Stimulated activated CD4-positive, alpha-beta T cell treated with anti-CD3 and anti-CD28 coated beads, Interleukin-15, amount 100 ng/mL, for 24 hours (primary cell): ENCODE results near the gene SLC23A3.

Experiments used
- DNase-seq: peaks from one replicate; pipeline ENCODE4 v3.0.0-alpha.2; 2020

The SLC23A3 gene

DNA sequence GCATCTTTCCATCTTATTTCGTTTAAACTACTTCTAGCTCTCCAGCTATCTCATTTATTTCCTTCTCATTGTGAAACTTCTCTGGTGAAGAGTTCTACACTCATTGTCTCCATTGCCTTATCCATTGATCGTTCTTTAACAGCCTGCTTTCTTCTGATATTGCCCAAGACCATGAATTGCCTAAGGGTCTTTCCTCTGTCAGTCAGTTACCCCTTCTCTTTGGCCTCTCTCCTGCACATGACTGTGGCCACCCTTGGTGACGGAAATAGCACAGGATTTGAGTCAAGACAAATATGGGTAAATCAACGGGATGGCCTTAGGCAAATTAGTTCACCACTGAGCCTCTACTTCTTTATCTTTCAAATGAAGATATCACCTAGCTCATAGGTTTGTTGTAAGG lies 35.9 kb downstream of the SLC23A3 start:
- no peak for DNase-seq

DNA sequence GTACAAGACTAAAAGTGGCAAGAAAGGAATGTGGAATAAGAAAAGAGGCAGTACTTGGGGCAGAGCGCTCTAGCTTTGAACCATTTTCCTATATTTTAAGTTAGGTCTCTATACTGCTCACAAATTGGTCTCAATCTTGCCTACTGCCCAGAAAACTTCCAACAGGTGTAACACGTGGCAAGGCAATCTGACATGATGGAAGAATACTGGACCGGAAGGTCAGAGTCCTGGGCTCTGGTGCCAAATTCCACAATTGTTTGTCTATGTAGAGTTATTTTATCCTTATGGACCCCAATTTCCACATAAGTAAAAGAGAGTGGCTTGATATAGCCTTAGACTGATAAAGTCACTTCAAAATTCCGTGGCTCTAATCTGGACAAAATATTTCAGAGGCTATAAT lies 38.1 kb downstream of the SLC23A3 start:
- no peak for DNase-seq

DNA sequence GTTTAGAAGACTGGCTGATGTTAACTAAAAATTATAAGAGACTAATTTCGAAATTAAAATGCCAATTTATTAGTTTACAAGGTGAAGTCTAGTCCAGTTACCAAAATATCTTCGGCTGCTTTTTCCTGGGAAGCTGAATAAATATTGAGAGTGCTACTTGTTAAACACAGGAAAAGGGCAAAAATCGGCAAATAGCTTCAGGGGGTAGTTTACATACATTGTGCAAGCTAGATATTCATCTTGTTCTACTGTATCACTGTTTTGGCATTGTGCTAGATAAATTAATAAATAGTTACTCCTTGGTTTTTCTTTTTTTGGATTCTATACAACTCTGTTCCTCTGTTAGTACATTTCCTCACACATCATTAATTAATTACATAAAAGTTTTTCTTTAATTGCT lies 38.5 kb downstream of the SLC23A3 start:
- no peak for DNase-seq

DNA sequence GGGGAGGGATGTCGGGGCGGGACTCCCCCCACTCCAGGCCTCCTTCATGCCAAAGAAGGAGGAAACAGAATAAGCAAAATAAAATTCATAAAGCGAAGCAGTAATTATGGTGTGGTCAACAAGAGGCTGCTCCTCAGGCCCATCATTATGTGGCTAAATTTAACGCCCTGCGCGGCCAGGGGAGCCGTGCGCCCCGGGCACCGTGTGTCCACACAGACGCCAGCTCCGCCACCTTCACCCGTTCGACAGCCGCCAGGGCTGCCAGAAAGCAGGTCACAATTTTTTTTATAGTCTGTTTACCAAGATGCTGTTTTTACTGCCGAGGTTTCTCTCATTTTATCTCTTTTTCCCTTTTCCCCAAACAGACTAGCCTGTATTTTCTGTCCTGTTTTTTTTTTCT lies 40.2 kb downstream of the SLC23A3 start:
- DNase-seq, result no peak

DNA sequence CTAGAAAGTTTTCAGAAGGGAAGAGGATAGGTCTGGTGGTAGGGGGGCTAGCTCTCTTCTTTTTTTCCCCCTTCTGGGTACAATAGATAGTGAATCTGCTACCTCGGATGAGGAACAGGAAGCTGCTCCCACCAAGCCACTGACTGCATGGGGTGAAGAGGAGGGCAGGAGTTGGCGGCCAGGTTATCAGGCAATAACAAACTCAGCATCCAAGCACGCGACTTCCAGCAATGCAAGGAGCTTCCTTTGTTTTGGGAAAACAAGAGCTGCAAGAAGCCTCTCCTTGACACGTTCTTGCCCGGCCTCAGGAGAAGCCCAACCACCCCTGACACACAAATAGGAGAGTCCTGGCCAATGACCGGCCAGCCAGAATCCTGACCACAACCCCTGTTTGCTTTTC lies 41.4 kb downstream of the SLC23A3 start:
- no peak for DNase-seq

DNA sequence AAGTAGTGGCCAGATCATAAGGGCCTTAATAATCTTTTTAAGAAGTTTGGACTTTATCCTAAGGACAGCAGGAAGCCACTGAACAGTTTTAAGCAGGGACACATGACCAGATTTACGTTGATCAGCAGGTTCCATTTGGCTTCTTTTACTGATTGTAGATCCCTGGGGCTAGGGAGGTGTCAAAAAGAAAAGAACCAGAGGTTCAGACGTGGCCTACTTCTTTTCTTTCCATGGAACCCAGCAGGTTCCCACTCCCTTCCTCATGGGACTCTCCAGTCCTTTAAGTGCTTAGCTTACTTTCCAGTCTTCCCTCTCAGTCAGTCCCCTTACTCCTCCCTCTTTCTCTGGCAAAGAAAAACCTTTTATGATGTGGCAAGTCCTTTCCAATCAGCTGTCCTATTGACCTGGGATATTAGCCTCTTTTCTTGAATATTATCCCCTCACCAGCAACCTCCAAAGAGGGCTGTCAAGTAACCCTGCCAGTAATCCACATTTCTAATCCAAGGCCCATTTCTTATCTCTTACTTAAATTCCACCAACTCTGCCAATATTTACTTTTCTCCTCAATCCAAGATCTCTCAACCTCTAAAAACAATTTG lies 42.7 kb downstream of the SLC23A3 start:
- no peak for DNase-seq

DNA sequence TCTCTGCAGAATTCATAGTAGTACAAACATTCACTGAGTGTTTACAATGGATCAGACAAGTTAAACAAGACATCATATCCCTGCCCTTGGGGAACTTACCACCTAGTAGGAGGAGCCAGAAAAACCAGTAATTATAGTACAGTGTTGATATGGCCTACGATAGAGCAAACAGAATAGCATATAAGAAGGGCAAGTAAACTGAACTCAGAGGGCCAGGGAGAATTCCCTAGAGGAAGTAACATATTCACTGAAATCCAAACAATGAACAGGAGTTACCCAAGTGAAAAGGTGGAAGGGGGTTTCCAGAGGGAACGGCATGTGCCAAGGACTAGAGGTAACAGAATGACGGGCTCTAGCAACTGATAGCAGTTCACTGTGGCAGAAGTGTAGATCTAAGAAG lies 43.3 kb downstream of the SLC23A3 start:
- no peak for DNase-seq

DNA sequence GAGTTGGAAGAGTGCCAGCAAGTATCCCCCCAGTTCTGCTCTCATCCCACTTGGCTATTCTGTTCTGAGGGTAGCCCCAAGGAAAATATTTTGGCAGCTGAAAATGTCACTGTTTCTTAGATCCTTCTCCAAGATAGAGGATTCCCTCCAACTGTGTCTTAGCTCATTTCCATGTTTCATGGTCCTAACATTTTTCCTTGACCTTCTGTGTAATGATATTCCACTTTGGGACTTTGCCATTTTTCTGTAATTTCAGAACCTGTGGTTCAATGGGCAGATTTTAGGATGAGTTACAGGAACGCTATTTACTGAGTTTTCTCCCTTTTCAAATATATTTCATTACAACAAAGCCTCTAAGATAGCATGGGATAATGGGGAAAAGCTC lies 44.0 kb downstream of the SLC23A3 start:
- DNase-seq, result no peak

DNA sequence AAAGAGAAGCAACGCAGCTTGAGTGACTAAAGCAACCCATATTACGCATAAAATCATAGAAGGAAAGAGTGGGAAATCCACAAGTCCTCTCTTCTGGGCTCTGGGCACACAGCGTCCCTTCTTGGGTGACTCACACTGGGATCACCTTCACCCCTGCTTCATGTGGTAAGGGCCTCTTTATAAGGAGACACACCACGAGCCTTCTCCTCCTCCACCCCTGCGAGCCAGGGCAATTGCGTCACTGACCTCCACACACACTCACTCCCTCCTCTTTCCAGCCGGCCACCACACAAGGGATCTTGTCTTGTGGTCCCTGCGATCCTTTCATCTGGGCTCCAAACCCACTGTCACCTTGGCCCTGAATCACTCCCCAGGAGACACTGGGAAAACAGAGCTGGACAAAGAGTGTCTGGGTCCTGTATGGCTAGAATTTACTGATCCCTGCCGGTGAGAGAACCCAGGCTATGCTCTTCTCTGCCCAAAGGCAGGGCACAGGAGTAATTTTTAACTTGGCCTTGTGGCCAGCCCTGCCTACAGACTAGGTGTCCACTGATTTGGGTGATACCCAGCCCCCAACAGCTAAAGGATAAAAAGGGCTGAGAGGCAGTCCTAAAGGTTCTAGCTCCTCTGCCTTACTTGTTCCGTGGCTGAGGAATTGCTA lies 44.5 kb downstream of the SLC23A3 start:
- DNase-seq, result peak; percentile 25

DNA sequence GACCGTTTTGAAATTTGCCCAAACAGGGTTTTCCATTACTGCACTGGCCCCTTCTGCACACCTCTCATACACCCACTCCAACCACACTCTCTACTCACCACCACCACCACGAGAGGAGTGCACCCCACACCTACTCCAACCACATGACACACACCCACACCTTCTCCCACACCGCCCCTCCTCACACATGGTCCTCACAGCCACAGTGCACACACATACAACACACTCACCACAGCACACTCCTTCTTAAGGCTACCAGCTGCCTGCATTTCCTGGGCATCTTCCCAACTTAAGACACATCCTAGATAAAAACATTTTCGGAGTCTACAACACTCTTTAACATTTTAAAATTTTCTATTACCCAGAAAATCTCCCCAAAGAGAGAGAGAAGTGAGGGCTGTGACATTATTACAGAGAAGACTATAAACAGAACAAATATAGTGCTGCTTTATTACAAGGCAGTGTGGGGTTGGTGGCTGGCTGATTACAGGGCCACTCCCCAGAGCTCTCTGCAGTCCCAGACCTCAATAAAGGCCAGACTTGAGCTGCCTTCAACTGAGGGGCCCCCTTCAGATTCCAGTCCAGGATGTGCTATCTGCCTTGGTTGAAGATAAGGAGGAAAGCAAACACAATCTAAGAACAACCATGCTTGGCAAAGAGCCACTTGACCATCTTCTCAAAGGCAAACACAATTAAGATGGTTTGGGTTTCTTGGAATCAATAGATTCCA lies 45.3 kb downstream of the SLC23A3 start:
- peak; percentile 10 for DNase-seq

DNA sequence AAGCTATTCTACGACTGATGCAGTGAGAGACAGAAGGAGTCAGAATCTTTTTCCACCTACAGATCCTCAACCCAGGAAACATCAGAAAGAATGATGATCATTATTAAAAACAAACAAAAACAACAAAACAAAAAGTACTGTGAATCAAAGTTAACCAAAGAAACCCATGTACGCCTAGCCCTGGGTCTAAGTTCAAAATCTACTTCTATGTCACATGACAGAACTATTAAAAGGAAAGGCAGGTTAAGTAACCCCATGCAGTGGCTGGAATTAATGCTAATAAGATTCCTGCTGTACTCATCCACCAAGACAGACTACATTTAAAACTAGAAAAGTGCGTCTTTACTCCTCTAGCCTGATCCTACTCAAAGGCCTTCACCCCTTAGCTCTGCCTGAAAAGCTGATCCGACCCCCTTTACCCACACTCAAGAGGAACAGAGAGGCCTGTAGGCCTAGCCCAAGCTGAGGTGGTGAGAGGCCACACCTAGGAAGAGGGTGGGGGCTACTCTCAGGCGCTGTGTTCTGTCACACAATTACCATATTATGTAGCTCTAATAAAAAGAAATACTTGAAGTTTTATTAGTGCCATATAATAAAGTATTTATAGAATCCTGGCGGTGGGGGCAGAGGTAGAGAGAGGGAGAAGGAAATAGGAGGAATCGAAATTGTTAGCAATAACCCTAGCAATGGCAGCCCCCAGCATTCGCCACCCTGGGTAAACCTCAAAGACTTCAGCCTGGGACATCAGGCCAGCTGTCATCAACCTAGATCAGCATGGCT lies 46.3 kb downstream of the SLC23A3 start:
- DNase-seq, result no peak

DNA sequence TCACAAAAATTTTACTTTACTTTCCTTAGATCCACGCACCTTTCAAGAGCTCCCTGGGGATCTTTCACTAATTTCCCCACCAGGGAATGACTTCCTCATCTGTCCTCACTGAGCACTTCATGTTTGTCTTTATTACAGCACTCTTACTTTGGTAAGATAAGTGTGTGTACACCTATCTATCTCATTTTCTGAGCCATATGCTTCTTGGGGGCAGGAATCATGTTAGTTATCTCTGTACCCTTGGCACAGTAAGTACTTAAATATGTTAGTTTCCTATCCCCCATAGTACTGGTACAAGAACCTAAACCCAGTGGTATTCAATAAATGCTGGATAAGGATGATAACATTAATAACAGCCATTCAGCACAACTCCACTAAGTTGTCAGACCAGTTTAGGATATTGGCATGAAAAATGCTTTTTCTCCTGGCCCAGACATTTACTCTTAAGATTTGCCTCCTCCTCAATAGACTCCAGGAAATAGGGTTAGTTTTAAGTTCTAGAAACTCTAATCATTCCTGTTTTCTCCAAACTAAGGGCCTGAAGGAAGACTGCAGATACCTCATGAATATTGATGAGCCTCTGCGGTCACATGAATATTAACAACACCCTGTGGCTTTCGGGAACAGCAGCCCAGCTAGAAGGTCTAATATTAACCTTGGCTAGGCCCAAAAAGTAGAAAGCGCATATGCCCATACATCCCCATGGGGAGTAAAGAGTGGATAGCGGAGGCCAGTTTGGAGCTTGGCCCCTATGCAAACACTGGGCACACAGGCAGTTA lies 47.4 kb downstream of the SLC23A3 start:
- DNase-seq, result no peak

DNA sequence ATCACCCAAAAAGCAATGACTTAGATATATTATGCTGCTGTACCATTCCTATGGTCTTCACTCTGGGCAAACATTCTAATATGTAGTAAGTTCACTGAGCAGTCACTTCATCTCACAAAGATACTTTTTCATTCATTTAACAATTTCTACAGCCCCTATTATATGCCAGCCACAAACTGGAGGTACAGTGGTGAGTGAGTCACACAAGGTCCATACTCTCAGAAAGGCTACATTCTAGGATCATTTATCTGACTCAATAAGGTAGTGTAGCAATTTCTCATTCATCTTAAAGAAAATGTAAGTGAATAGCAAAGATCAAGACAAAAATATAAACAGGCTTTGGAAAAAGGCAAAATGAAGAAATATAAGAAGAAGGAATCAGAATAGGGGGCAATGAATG lies 49.7 kb downstream of the SLC23A3 start:
- no peak for DNase-seq

DNA sequence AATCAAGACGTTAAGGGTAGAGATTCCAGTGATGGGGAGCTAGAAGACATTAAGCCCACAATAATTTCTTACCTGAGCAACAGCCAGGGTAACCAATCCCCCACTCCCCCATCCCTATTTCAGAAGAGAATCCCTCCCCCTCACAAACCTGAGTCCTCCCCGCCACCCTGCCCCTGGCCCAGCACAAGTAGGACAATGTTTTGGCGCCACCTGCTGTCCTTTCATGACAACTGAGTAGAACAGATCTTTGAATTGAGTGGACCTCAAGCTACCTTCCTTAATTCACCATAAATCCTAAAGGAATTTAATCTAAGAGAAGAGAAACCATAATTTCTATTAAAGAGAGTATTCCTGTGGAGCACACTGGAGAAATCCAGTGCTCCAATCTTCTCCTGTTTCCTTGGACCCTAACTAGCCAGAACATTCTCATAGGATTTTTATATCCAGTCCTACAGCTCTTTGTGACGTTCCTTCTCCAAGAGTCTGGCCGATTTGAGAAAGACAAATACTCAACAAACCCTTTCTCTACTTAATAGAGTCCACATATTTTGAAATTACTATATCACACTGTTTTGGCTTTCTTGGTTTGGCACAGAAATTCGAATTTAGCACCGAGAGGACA lies 50.3 kb downstream of the SLC23A3 start:
- DNase-seq, result peak; percentile 75

DNA sequence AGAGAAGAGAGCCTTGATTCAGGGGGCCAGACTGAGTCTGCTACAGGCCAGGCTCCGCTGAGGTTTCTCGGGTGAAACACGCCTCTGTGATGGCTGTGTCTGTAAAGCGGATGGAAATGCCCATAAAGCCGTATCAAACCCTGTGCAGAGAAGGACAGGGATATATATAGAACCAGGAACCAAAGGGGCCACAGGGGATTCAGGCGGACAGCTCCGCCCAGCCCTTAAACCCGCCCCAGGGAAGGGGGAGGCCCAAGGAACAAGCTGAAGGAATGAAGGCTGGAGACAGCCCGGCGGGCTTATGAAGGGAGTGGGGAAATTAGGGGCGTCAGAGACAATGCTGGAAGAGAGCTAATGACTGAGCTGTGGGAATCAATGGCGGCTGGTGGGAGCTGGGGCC lies 51.3 kb downstream of the SLC23A3 start:
- DNase-seq, result no peak

DNA sequence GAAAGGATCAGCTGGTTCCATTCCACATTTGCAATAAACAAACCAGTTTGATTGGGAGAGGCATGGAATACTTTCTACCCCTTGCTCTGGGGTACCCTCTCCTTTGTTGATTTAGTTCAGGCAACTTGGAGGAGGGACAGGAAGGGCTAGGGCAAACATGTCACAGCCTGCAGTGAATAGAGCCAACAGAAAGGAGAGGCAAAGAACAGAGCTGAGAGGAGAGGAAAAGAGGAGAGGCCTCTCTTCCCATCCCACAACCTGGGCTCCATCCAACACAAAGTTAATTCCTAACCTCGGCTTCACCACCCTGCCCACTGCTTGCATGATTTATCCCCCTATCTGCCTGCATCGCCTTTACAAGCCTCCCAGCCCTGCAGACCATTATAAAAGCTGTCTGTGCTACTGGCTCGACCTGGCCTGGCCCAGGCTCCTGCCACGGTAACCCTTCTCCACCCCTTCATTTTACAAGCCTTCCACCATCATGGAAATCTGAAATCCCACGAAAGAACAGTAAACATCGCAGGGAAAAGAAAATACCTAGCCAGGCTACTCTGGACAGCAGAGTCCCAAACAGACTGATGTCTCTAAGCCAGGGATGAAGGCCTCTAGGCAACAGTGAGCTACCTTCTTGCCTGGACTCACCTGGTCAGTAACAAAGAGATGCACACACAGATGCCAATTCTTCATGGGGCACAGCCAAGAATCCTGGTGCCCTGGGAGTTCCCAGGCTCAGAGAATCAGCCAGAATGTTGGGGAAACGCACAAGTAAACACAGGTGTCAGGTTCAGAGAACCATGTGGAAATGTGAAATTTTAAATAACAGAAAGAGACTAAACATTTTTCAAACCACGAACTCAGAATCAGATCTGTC lies 52.8 kb downstream of the SLC23A3 start:
- no peak for DNase-seq

DNA sequence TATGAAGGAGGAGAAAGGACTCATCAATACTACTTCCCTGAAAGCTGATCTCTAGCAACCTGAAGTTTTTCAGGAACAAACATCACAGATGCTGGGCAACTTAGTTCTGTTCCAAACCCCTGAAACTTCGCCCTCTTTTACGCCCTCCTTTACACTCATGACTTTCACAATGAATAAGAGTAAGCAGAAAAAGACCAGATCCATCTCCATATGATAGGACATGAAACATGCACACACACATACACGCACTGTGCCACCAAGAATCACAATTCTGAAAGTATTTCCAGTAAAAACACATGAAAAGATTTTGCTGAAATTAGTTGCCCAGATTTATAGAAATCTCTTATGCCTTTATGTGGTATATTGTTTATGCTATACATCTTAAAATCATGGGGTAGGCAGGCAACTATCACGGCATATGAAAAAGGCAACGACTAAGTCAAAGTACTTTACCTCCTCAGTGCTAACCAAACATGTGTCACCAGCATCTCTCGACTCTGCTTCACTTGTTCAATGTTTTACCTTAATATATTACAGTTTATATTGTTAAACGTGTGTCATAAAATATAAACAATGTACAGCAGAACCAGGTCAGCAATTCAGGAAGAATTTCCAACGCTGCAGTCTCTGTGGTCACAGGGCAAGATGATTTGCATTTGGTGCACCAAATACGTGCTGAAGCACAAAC lies 57.0 kb downstream of the SLC23A3 start:
- DNase-seq, result no peak

DNA sequence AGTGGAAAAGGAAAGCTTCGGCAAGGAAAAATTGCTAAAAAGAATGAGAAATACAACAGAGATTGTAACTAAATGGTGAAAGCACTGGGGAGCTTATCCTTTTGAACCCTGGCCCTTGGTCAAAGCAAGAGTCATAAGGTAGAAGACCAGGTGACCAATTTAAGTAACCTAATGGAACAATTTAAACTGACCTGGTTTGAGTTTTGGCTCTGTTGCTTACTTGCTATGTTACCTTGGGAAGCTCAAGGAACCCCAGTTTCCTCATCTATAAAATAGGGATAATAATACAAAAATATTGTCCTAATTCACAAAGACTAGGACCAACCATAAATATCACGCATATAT lies 57.8 kb downstream of the SLC23A3 start:
- no peak for DNase-seq
